H1 (cell line): ENCODE data around the gene CACNG1. TPM values are rescaled to one million over a fixed set of nuclear protein-coding genes. Genes with fewer than 3 reads are reported as not detected.

Experiments used
- CTCF ChIA-PET: fragments of 300-600 bp; sonication (Branson Sonifier 250); formaldehyde crosslinking; loops from one replicate; lab custom pipeline; 2021; ENCODE audit not compliant: partially characterized antibody; lab: Charles Lee
- POLR2A ChIA-PET: fragments of 300-600 bp; sonication (Branson Sonifier 250); formaldehyde crosslinking; loops from one replicate; lab custom pipeline; 2021; ENCODE audit warnings: inconsistent platforms; ENCODE audit not compliant: partially characterized antibody; lab: Charles Lee
- DNase-seq, 2 experiments: peaks; one replicate each; pipeline versions ENCODE4 v3.0.0 to v3.0.0-alpha.2; 2010 to 2022; ENCODE audit warnings: low spot score in 2 of 2, low read depth in 1 of 2, mixed read lengths in 1 of 2
- FAIRE-seq: peaks from 2 replicates; lab custom pipeline; 2011; peaks lifted over from hg19 to GRCh38; lab: Jason Lieb, UNC
- H2AFZ ChIP-seq: 2 replicates; pipeline ENCODE4 v1.8.1; 2012; ENCODE audit warnings: low read length, inconsistent platforms
- H2AK5ac ChIP-seq: 2 replicates; pipeline ENCODE4 v1.6.1; 2013; ENCODE audit warnings: low read depth, low read length
- H2BK120ac ChIP-seq: replicated peaks from 2 replicates; pipeline ENCODE3; 2013; ENCODE audit warnings: low read depth, low read length, inconsistent platforms
- H2BK12ac ChIP-seq: 2 replicates; pipeline ENCODE4 v1.6.1; 2013; ENCODE audit warnings: low read depth, low read length
- H2BK15ac ChIP-seq: 2 replicates; pipeline ENCODE4 v1.6.1; 2013; ENCODE audit warnings: low read length
- H2BK20ac ChIP-seq: 2 replicates; pipeline ENCODE4 v1.6.1; 2013; ENCODE audit warnings: low read length
- H2BK5ac ChIP-seq: 2 replicates; pipeline ENCODE4 v1.6.1; 2013; ENCODE audit warnings: low read depth, low read length
- H3K14ac ChIP-seq: 2 replicates; pipeline ENCODE4 v1.6.1; 2013; ENCODE audit warnings: inconsistent platforms; ENCODE audit not compliant: insufficient read length
- H3K18ac ChIP-seq: 2 replicates; pipeline ENCODE4 v1.6.1; 2013; ENCODE audit warnings: low read length; ENCODE audit errors: extremely low read depth
- H3K23ac ChIP-seq: 2 replicates; pipeline ENCODE4 v1.6.1; 2013; ENCODE audit warnings: inconsistent platforms; ENCODE audit not compliant: insufficient read length
- H3K23me2 ChIP-seq: 2 replicates; pipeline ENCODE4 v1.6.1; 2013; ENCODE audit warnings: low read depth, low read length
- H3K27ac ChIP-seq: 2 replicates; pipeline ENCODE4 v1.6.1; 2011; ENCODE audit warnings: low read depth, low read length, inconsistent platforms
- H3K27me3 ChIP-seq, 4 experiments: replicated peaks in 1 of 4; 1 replicate in 1 of 4; 2 replicates in 3 of 4; pipeline versions ENCODE4 v1.6.1 to v1.8.1; 2011 to 2013; ENCODE audit warnings: low read length in 3 of 4, mild to moderate bottlenecking in 3 of 4, inconsistent platforms in 2 of 4, mixed read lengths in 2 of 4, moderate library complexity in 1 of 4; ENCODE audit not compliant: control insufficient read depth in 3 of 4, insufficient read depth in 3 of 4; ENCODE audit errors: extremely low read depth in 1 of 4
- H3K36me3 ChIP-seq, 4 experiments: 2 replicates each; pipeline versions ENCODE4 v1.6.1 to v1.8.1; 2011 to 2013; ENCODE audit warnings: mild to moderate bottlenecking in 4 of 4, low read length in 3 of 4, moderate library complexity in 2 of 4, control low read depth in 1 of 4, inconsistent platforms in 1 of 4; ENCODE audit not compliant: insufficient read depth in 4 of 4, control insufficient read depth in 2 of 4
- H3K4ac ChIP-seq: replicated peaks from 2 replicates; pipeline ENCODE3; 2013; ENCODE audit warnings: low read length, low read depth, mixed read lengths, inconsistent platforms; ENCODE audit not compliant: insufficient read length
- H3K4me1 ChIP-seq, 4 experiments: replicated peaks in 1 of 4; 1 replicate in 1 of 4; 2 replicates in 3 of 4; pipeline versions ENCODE4 v1.6.1 to v1.8.1; 2011 to 2013; ENCODE audit warnings: low read length in 3 of 4, inconsistent platforms in 2 of 4, mixed read lengths in 1 of 4; ENCODE audit not compliant: insufficient read depth in 4 of 4, control insufficient read depth in 3 of 4
- H3K4me2 ChIP-seq, 2 experiments: 2 replicates each; pipeline versions ENCODE4 v1.6.1 to v1.8.1; 2011 to 2013; ENCODE audit warnings: low read depth in 2 of 2, low read length in 2 of 2, control low read depth in 1 of 2, inconsistent platforms in 1 of 2, mild to moderate bottlenecking in 1 of 2; ENCODE audit not compliant: insufficient read depth in 1 of 2
- H3K4me3 ChIP-seq, 4 experiments: fragments of 200-600, 300-600 bp in 1 of 4; sonication (generic), shearing (Covaris generic), sonication (Bioruptor Twin) in 1 of 4; 2 replicates each; pipeline versions ENCODE4 v1.5.1 to v1.8.1; 2011 to 2016; ENCODE audit warnings: low read length in 4 of 4, low read depth in 3 of 4, control low read depth in 2 of 4, inconsistent platforms in 2 of 4, mild to moderate bottlenecking in 2 of 4, mixed read lengths in 1 of 4, moderate library complexity in 1 of 4; ENCODE audit not compliant: insufficient read depth in 2 of 4; ENCODE audit errors: extremely low read depth in 1 of 4
- H3K56ac ChIP-seq: replicated peaks from 2 replicates; pipeline ENCODE3; 2013; ENCODE audit warnings: low read depth, mild to moderate bottlenecking, mixed read lengths, low read length, inconsistent platforms; ENCODE audit not compliant: insufficient read length
- H3K79me1 ChIP-seq: 2 replicates; pipeline ENCODE4 v1.6.1; 2013; ENCODE audit warnings: low read depth, low read length, control low read depth
- H3K79me2 ChIP-seq, 2 experiments: 2 replicates each; pipeline versions ENCODE4 v1.6.1 to v1.8.1; 2012 to 2013; ENCODE audit warnings: low read length in 2 of 2, mild to moderate bottlenecking in 2 of 2, inconsistent platforms in 1 of 2; ENCODE audit not compliant: insufficient read depth in 2 of 2, control insufficient read depth in 1 of 2
- H3K9ac ChIP-seq, 4 experiments: replicated peaks in 1 of 4; 1 replicate in 1 of 4; 2 replicates in 3 of 4; pipeline versions ENCODE4 v1.6.1 to v1.8.1; 2011 to 2013; ENCODE audit warnings: low read depth in 3 of 4, low read length in 3 of 4, control low read depth in 2 of 4, mild to moderate bottlenecking in 2 of 4, moderate library complexity in 2 of 4, inconsistent platforms in 1 of 4; ENCODE audit errors: extremely low read depth in 1 of 4
- H3K9me3 ChIP-seq, 2 experiments: 2 replicates each; pipeline versions ENCODE4 v1.6.1 to v1.8.1; 2012 to 2013; ENCODE audit warnings: mild to moderate bottlenecking in 2 of 2, moderate library complexity in 2 of 2, control low read depth in 1 of 2, inconsistent platforms in 1 of 2, low read depth in 1 of 2, low read length in 1 of 2, mixed read lengths in 1 of 2; ENCODE audit not compliant: insufficient read depth in 2 of 2
- H4K20me1 ChIP-seq, 2 experiments: replicated peaks in 1 of 2; 2 replicates each; pipeline versions ENCODE3 to v1.8.1; 2011 to 2013; ENCODE audit warnings: inconsistent platforms in 2 of 2, low read length in 2 of 2, mild to moderate bottlenecking in 1 of 2; ENCODE audit not compliant: insufficient read depth in 2 of 2, control insufficient read depth in 1 of 2
- H4K5ac ChIP-seq: 2 replicates; pipeline ENCODE4 v1.6.1; 2013; ENCODE audit warnings: low read length, low read depth, mixed read lengths, inconsistent platforms; ENCODE audit not compliant: insufficient read length
- H4K8ac ChIP-seq: 2 replicates; pipeline ENCODE4 v1.8.0; 2013; ENCODE audit warnings: mild to moderate bottlenecking, moderate library complexity, low read length, inconsistent platforms; ENCODE audit not compliant: insufficient read depth; ENCODE audit errors: extremely low read depth
- H4K91ac ChIP-seq: replicated peaks from 2 replicates; pipeline ENCODE3; 2013; ENCODE audit warnings: low read length, mixed read lengths, inconsistent platforms; ENCODE audit not compliant: insufficient read length
- CBX8 ChIP-seq: fragments of 300-800, 300-1000 bp; sonication (generic); IDR thresholded peaks from 2 replicates; pipeline ENCODE4 v1.7.1; 2016; ENCODE audit warnings: low read depth, low read length, borderline replicate concordance
- CEBPB ChIP-seq: IDR thresholded peaks from 2 replicates; pipeline ENCODE4 v1.6.1; 2012; ENCODE audit warnings: low read depth, low read length
- FOSL1 ChIP-seq: IDR thresholded peaks from 2 replicates; pipeline ENCODE4 v1.6.1; 2011; ENCODE audit warnings: mild to moderate bottlenecking, low read depth, low read length, moderate library complexity; ENCODE audit not compliant: insufficient read depth
- KDM4A ChIP-seq: IDR thresholded peaks from one replicate; pipeline ENCODE4 v1.7.1; 2012; ENCODE audit warnings: low read depth, mild to moderate bottlenecking, moderate library complexity, low read length, inconsistent platforms; ENCODE audit not compliant: severe bottlenecking
- RAD21 ChIP-seq, 2 experiments: IDR thresholded peaks in 1 of 2; conservative IDR thresholded peaks in 1 of 2; 2 replicates each; pipeline ENCODE4 v1.6.1; 2011; ENCODE audit warnings: low read depth in 2 of 2, low read length in 2 of 2, improper control_type of control experiment in 1 of 2, inconsistent platforms in 1 of 2, mild to moderate bottlenecking in 1 of 2, moderate library complexity in 1 of 2
- RNF2 ChIP-seq: fragments of 200-900, 300-1000 bp; sonication (generic); IDR thresholded peaks from 2 replicates; pipeline ENCODE4 v1.7.1; 2016; ENCODE audit warnings: borderline replicate concordance, low read depth, mild to moderate bottlenecking, antibody characterized with exemption, low read length; ENCODE audit not compliant: poor library complexity, severe bottlenecking; ENCODE audit errors: missing control alignments
- WGBS, 2 experiments: shearing (Covaris generic) in 1 of 2; methylation state at CpG; one replicate each; pipeline versions ENCODE4 v1.1.6 to v1.1.7; 2013 to 2015; ENCODE audit warnings: low lambda C conversion rate in 2 of 2, mixed read lengths in 2 of 2, inconsistent platforms in 1 of 2, low coverage in 1 of 2, missing lambda C conversion rate in 1 of 2; ENCODE audit not compliant: insufficient replicate concordance in 2 of 2, insufficient coverage in 1 of 2, insufficient read length in 1 of 2; ENCODE audit errors: extremely low coverage in 1 of 2, missing lambda C conversion rate in 1 of 2; 5-methylcytosine and 5-hydroxymethylcytosine counted together
- polyA plus RNA-seq, 7 experiments: library from polyadenylated mRNA; depleted of rRNA in 3 of 7; stranded (reverse) in 5 of 7; unstranded in 2 of 7; fragments of >200 nt in 5 of 7; fragments of 200-250 nt in 2 of 7; gene quantifications; 1 replicate in 5 of 7; 2 replicates in 1 of 7; 4 replicates in 1 of 7; pipeline versions ENCODE4 v1.2.1 to v1.2.3, GENCODE V29; 2011 to 2013; ENCODE audit warnings: missing spikeins in 2 of 7, mixed read lengths in 2 of 7
- total RNA-seq: library from RNA; stranded (reverse); fragmentation: NEBNext Ultra II Directional; extraction: Animal tissue kit (Norgen Biotek cat#: 25700); gene quantifications from 2 replicates; pipeline ENCODE4 v1.2.1, GENCODE V29; 2021
- TF ChIP-seq, protein P1 (sequence below): IDR thresholded peaks from 2 replicates; pipeline ENCODE4 v1.6.1; 2011; ENCODE audit warnings: low read length, improper control_type of control experiment

CACNG1 gene
- total and polyA plus RNA-seq, 2 of the 8 experiments (the other 6 are each of a cell fraction or from before 2014, with no cell fraction given), result not detected

DNA sequence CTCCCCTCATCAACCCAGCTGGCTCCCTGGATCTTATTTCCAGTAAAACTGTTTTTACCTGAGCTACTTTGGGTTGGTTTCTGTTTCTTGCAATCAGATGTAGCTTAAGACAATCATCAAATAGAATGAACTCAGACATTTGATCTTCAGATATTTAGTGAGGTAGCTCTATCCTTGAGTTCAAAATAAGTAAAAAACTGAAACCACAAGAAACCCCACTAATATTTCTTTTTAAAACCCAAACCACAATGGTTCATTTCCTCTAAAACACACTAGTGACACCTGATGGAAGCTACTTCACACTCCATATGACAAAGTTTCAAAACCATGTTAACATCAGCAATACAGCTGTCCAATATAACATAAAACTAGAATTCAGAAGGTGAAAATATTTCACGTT is 37.8 kb downstream of the CACNG1 start:
- Histone ChIP-seq H3K27me3 (no peaks in the 10 kb centered on the region), H3K9ac (no peak overlapping the region), H2BK5ac (no peak overlapping the region), H3K4me1 (no peaks in the 10 kb centered on the region), H3K9me3 (no peaks in the 10 kb centered on the region), H3K79me1 (no peaks in the 10 kb centered on the region), H4K5ac (no peak overlapping the region), H4K91ac (no peak overlapping the region), H2BK15ac (no peak overlapping the region), H4K20me1 (no peaks in the 10 kb centered on the region), H3K23ac (no peak overlapping the region), H2BK20ac (no peak overlapping the region), H2AFZ (no peak overlapping the region), H3K79me2 (no peaks in the 10 kb centered on the region), H3K4ac (no peak overlapping the region), H3K23me2 (no peaks in the 10 kb centered on the region), H2BK12ac (no peak overlapping the region), H3K4me2 (no peak overlapping the region), H3K27ac (no peak overlapping the region), H2AK5ac (no peak overlapping the region), H3K14ac (no peak overlapping the region), H3K56ac (no peak overlapping the region), H4K8ac (no peak overlapping the region), H3K4me3 (no peak overlapping the region), H2BK120ac (no peak overlapping the region), H3K36me3 (peaks cover 0 to 10% (median 2%) of the 10 kb centered on the region in 4 experiments; a peak in 4 of 8 replicates), H3K18ac (no peak overlapping the region)
- FAIRE-seq (no peak), DNase-seq (no peak)
- CTCF ChIA-PET, result interaction anchor here (0.7 to 1.9 kb wide), 8 partner anchors 12 to 82 kb away, joined by 3 to 6 read pairs (median 3); no protein-coding TSS in a partner anchor
- POLR2A ChIA-PET, result no interaction called here
- no peak for TF ChIP-seq RNF2
- TF ChIP-seq, protein P1, sequence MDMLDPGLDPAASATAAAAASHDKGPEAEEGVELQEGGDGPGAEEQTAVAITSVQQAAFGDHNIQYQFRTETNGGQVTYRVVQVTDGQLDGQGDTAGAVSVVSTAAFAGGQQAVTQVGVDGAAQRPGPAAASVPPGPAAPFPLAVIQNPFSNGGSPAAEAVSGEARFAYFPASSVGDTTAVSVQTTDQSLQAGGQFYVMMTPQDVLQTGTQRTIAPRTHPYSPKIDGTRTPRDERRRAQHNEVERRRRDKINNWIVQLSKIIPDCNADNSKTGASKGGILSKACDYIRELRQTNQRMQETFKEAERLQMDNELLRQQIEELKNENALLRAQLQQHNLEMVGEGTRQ, result no peak
- no peak for TF ChIP-seq KDM4A
- TF ChIP-seq RAD21 (IDR thresholded peaks at IDR 0.05 in 1 of 2, conservative IDR thresholded peaks at IDR 0.05 in 1 of 2; ENCODE audit: low read depth in 2 of 2, low read length in 2 of 2), result no peak
- no peak for TF ChIP-seq FOSL1
- no peak for TF ChIP-seq CBX8
- TF ChIP-seq CEBPB, result no peak
- 77% methylated on average over 1 of the region's 1 CpG; no CpG with 5 or more reads in 1 of the 2 experiments for WGBS, 2 experiments
